HG03558 (cell line): ENCODE data around the gene RAB6B.

ENCODE experiments used
- ATAC-seq: cut with Tn5 transposase; IDR thresholded peaks from one replicate; pipeline ENCODE4 v1.9.1; 2021; ENCODE audit warnings: moderate number of reproducible peaks; ENCODE audit not compliant: unreplicated experiment; ENCODE audit errors: extremely low read depth

RAB6B gene

DNA sequence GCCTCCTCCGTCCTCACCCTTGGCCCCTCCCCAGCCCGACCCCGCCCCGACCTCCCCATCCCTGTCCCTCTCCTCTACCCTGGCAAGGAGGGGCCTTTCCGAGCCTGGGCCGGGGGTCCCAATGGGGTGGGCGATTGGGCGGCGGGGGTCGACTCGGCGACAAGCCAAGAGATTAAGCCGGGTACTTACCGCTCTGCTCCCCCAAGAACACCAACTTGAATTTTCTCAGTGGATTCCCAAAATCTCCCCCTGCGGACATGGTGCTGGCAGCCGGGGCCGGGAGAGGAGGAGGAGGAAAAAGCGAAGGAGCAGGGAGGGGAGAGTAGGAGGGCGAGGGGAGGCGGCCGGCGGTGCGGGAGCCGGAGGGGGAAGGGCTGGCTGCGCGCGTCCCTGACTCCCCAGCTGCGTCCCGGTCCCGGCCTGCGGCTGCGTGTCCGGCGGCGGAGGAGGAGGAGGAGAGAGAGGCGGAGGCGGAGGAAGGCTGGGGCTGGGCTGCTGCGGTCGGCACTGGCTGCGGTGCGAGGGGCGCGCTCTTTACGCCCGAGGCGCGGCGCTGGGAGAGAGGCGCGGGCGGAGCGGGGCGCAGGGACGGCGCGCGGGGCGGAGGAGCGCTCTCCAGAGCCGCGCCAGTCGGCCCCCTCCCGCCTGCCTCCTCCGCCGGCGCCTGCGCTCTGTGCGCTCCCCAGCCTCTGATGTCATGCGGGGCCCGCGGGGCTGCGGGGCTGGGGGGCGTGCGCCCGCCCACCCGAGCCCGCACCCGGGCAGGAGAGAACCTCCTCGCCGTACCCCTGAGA lies at the start of gene RAB6B:
RAB6B (minus strand) TSS at position 675 of the 794 bp plus-strand sequence; CDS start at position 259, 416 bp downstream.
- ATAC-seq, result no peak

DNA sequence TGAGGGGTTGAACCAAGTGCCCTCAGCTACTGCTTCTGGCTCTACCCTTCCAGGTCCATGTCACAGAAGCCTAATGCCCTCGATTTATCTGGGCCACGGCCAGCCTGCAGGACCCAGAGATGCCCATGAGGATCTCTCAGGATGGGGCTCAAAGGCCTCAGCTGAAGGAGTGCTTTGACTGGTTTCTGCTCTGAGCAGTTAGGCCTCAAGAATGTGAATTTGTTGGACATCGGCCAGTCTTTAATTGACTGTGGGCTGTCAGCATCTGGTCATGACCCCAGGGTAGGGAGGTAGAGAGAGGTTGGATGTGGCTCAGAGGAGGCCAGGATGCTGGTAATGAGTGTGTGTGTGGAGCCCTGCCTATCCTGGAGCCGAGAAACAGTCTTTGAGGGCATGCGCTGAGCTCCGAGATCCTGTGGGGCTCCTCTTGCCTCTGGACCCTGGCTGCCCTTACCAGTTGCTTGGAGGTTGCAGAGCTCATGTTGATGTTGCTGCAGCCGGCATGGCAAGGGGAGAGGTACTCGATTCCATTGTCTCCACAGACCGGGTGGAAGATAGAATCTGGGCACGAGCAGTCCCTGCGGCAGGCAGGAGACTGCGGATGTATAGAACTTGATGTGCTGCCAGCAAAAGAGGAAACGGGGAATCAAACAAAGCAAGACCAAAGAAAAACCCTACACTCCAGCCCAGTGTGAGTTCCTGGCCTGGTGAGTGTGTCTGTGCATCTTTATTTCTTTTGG lies 49.1 kb upstream of the RAB6B start:
- ATAC-seq, result no peak

DNA sequence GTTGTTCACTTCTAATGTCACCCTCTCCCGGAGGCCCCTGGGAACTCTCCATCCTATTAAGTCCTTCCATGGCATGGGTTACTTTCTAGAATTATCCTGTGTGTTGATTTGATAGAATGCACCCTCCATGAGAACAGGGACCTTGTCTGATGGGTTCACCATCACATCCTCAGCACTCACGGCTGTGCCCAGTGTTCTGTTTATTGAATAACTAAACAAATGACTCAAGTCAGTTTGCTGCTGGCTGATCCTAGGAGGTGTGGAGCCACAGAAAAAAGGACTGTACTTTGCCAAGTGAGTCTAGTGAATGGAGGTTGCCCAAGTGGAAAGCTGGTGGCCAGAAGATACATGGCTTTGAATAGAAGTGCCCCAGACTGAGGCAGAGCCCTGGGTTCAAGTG lies 48.5 kb upstream of the RAB6B start:
- no peak for ATAC-seq

DNA sequence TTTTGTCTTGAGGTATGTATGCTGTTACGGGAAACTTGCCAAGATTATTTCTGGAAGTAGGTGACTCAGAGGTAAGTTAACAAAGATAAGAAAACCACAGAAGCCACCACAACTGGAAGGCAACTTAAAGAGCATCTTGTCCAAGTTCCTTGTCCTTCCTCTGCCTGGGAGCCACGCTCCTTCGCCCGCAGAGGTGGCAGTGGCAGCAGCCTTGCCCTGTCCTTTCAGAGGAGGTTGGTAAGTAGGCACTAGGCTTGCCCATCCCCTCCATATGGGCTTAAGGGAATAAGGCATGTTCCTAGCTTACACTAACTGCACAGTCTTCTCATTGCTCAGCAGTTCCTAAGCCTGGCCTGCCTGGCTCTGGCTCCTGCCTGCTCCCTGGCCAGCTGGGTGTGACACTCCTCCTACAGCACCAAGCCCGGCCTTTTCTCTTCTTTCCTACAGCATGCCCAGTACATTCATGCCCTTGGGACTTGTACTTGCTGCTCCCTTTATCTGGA lies 48.0 kb upstream of the RAB6B start:
- ATAC-seq, result no peak

DNA sequence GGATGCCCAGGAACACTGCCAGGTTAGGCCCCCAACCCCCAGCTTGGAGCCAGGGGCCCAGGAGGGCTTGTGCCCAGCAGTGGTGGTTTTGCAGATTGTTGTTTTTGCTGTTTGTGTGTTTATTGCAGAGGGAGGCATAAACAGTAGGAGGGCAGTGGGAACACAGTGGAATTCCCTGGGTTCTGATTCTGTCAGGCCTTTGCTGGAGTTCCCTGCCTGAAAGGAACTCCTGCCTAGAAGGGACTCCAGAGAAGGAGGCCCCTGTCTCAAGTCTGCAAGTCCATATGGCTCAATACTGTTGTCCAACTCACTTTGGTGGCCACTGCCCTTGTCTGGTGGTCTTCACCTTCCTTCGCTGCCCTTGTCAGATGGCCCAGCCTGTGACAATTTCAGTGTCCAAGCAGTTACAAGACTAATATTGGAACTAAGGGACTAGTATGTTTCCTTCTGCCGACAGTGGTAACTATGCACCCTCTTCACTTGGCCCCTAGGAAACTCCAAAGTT lies 47.4 kb upstream of the RAB6B start:
- no peak for ATAC-seq

DNA sequence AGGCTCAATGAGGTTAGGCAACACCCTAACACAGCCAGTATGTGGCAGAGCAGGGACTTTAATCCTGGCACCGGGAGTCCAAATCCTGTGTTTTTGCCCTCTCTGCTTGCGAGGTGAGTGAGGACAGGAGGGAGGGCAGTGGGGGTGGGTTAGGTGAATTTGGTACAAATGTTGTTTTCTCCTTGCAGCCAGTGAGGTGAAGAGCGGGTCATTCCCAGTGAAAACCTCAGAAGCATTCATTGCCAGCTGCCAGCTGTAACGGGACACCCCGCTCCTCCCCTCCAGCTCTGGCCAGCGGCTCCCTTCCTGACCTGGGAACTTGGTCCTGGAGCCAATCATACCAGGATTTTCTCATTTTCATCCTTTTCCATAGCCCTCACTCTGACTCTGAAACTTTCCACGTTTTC lies 45.7 kb upstream of the RAB6B start:
- no peak for ATAC-seq

DNA sequence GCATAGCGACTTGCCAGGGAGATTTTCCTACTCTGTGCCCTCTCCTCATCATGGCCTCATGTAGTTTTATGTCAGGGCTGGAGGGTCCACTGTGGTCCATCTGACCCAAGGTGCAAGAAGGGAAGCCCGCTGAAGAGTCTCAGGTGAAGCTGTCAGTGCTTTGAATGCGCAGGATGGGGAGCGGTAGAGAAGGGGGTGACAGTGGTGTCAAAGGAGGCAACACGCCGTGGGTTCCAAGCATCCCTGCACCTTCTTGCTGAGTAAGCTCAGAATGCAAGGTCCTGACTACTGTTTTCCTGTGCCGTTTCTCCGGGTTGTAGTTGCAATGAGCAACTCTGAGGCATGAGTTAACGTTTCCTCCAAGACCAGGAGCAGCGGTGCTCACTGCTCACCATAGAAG lies 44.9 kb upstream of the RAB6B start:
- ATAC-seq, result no peak

DNA sequence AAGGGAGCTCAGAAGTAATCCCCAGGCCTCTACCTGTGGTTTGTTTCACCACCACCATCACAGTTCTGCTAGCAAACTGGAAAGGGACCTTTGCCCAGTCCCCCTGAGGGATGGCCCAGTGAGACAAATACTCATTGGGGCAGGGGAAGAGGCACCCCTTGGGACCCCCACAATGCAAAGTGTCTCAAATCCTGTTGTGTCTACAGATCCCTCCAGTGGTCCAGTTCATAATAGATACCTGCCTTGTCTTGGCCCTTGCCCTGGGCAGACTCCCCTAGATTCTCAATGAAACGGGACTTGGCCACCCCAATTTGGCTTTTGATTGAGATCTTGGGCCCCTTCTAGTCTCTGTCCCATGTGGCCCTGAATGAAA lies 43.8 kb upstream of the RAB6B start:
- ATAC-seq, result no peak

DNA sequence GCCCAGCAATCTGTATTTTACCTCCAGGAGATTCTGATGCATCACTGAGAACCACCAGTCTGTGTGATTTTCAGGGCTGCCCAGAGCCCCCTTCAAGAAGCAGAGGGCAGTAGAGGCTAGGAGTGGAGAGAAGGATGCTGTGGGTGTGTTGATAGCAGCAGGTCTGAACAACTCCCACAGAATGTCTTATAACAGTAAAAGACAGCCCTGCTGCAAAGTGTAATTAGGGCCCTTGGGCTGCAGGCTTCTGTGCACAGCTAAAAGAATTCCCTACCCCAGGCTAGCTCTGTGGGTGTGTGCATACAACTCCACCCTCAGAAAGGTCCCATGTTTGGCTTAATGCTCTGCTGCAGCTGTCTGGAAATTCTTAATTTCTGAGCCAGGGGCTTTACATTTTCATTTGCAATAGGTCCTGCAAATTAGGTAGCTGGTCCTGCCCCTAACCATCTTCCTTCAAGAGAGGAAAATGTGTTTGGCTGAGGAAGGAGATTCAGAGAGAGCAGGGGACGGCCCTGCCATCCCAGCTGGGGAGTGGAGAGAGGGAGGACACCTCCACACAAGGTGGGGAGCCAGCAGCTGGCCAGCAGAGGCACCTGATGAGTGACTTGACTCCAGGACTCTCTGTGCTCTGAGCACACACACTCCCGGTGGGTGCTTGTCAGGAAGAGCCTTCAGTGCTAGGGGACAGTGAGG lies 43.2 kb upstream of the RAB6B start:
- no peak for ATAC-seq

DNA sequence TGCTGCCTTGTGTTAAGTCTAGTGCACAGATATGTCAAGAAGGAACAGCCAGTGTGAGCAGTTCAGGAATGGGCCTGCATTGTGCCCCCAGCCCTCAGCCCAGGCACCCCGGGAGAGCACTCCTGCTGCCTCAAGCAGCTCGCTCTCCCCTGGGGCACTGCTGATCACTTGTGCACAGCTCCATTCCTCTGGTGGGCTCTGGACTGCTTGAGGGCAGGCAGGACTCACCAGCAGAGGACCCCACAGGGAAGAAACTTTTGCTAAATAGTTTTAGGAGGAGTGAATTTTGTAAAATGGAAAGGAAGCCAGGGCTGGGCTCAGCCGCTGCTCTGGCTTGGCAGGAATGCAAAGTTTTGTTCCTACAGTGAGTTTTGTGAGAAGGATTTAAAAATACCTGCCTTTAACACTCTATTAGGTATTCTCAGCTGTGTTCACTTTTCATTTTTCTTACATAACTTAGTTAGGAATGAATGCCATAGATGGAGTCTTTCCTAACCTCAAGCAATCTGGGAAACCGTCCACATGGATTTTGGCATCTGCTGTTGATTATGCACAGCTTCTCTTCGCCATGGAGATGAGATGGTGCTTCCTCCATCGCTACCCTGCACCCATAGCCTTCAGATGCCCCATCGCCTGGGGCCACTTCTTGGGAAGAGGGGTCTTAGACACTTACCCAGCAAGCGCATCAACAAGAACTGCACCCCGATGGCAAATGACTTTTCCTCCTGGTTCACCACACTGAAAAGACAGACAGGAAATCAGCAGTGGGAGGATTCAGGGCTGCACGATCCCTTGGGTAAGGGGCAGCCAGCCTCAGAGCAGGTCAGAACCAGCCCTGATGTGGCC lies 42.3 kb upstream of the RAB6B start:
- ATAC-seq, result no peak

DNA sequence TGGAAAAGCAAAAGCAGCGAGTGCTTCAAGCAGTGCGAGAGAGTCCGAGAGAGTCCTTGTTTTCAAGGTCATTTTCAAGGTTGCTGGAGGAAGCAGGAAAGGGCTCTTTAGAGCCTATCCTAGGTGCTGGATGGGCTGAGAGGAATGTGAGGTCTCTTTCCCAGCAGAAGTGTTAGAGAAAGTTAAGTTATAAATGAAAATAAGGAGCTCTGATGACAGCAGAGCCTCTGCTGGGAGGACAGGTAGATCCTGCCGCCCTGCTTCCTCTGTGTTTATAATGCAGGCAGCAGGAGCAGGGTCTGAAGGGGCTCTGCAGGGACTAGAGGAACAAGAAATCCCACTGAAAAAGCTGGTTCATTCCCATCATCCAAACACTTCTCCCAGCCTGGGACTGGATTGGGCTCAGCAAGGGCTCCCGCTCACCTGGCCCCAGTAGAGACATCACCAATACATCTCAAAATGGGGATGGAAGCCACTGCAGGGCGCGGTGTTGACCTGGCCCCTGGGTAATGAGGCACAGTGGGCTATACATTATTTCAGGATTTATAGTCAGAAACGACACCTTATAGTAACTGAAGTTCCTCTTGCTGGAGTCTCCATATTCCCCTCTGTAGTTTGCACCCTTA lies 41.5 kb upstream of the RAB6B start:
- no peak for ATAC-seq

DNA sequence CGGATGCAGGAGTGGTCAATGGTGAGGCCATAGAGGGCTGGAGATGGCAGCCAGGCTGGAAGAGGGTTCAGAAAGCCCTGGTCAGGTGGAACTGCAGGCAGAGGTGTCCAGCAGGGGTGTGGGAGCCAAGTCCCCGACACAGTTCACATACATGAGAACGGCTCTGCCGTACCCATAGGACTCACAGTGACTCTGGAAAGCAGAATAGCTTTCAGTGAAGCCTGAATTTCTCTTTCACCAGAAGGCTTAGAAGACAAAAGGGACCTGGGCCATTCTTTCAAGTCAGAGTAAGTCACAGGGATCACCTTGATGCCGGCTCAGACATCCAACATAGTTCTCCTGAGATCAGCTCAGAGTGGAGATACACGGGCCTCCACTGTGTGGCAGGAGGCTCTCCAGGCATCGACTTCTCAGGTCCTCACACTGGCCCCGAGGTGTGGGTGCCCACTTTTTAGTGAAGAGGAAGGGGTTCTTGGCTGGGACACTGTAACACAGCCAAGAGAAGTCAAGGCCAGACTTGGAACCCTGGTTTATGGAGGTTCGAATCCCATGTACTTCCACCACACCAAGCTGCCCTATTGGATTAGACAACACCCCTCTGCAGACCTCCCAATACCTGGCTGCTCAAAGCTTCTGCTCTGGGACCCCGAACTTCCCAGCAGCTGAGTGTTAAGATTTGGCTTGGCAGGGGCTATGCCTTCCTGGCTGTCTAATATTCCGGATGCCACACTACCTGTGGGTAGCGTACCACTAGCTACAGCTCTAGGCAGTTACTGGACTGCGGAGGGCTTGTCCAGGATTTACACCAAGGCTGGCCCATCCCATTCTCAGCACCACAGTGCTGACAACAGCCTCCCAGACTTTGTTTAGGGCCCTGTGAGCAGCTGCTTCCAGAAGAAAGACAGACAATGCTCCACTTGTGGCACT lies 40.4 kb upstream of the RAB6B start:
- ATAC-seq, result no peak

DNA sequence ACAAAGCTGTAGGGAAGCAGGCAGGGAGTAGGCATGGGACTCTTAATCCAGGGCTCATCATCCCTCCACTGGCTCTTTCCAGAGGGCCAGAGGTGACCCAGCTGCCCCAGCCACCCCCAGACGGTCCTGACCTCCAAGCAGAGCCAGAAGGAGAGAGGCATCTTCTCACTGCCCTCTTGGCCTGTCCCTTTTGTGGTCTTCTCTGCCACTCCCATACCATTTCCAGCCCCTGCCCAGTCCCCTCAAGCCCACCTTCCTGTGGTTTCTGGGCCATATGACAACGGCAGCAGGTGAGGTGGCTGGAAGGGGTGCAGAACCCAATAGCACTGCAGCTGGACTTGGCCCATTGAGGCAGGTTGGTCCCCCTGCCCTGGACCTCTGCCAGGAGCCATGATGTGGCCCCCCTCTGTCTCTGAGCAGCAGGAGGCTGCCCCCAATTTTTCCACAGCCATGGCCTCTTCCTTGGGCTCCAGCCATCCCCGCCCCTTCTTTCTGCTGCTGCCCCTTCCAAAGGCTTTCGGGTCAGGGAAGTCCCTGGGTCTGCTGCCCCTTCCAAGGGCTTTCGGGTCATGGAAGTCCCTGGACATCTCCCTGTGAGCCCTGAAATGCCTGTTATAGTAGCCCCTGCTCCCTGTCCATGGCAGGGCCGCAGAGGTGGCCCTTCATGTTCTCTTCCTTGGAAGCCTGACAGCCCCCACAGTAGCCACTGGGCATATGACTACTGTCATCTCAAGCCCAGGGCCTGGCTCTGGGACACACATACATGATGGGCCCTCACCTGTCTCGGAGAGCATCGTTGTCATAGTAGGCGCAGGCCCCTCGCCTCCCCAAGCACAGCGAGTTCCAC lies 39.5 kb upstream of the RAB6B start:
- ATAC-seq, result no peak

DNA sequence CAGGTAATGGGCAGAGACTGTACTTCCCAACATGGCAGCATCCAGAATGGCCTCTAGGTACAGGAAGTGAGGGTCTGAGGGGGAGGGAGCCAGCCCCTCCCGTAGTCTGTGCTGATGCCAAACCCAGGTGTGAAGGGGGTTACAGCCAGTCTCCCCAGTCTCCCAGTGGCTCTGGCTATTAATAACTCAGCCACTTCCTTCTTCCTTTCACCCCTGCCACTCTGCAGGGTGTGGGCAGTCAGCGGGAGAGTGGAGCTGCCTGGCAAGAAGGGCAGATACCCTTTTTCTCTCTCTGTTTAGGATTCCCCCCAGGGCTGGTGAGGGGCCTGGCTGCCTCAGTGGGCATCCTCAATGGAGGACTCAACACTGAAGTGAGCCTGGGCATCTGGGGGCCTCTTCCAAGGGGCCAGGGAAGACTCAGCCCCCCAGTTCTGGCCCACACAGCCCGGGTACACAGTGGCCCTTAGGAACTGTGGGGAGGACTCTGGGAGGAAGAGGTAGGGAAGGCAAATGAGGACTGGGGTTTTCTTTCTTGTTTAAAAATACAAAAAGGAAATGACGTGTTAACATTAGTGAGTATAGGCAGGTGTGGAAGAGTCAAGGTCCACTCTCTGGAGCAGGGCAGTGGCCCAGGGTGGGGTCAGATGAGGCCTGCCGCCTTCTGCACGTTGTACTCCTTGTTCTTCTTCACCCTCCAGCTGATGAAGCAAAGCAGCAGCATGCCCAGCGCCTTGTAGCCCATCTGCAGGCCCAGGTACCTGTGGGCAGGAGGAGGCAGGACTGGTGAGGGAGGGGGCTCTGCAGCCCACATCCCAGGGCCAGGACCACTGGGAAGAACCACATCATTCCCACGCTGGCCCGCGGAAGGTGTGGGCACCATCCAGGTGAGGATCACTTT lies 38.6 kb upstream of the RAB6B start:
- ATAC-seq, result no peak

DNA sequence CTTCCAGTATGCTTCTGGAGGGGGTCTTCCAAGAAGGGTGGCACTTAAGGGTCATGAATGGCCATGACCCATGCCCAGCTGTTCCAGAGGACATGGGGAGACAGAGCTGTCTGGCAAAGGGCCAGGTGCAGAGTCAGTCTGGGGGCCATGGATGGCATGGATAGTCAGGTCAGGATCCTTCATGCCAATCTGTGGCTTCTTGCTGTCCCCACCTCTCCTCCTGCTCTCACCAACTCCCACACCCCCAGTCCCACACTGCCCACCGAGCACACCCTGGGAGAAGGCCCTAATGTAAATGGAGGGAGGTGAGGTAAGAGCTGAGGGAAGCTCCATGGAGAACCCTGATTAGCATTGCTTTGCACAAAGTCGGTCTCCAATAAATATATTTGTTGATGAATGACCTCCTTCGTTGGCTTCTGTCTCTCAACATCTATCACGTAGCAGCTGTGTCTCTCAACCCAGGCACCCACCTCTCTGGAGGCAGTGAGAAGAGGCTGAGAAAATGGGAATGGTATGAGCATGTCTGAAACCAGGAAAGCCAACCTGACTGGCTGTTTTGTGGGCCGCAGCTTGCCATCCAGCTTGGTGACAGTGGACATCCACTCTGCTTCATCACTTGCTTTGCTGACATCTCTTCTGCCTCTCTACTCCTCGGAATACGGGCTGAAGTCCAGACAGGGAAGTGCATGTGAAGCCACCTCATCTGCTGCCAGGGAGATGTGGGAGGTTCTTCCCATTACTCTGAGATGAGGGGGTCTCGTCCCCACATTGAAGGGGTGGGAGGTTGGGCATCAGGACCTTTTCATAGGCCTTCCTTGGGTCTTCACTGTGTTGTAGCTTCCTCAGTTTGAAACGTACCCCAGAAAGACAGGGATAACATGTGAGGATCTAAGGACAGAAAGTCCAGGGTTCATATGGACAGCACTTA lies 37.7 kb upstream of the RAB6B start:
- ATAC-seq, result no peak

DNA sequence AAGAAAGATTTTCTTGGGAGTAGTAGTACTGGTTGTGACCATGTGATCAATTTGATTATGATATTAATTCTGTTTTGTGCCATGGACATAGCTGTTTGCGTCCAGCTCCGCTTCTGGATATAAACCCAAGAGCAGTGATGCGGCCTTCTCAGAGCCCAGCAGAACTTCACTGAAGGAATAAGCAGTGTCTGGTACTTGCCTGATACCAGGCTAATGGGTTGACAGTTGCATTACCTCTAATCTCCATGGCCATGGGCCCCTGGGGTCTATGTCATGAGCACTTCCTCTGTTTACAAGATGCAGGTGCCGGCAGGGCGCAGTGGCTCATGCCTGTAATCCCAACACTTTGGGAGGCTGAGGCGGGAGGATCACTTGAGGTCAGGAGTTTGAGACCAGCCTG lies 36.3 kb upstream of the RAB6B start:
- ATAC-seq, result no peak
